Gastroesophageal sphincter (tissue), 3 donors: Measurements from ENCODE around the gene CSMD2.

Source experiments
- CTCF ChIP-seq, 4 experiments: fragments of 200-600 bp in 2 of 4; fragments of 450-650 bp in 2 of 4; sonication (generic) in 1 of 4; IDR thresholded peaks; one replicate each; pipeline ENCODE4 v1.5.1; 2017 to 2019; ENCODE audit warnings: antibody characterized with exemption in 4 of 4, mild to moderate bottlenecking in 2 of 4, moderate library complexity in 2 of 4
- EP300 ChIP-seq: sonication (generic); formaldehyde crosslinking; IDR thresholded peaks from one replicate; pipeline ENCODE4 v1.6.1; 2017; ENCODE audit warnings: antibody characterized with exemption, mild to moderate bottlenecking
- POLR2A ChIP-seq, 2 donors: fragments of 450-650 bp; IDR thresholded peaks; one replicate each; pipeline ENCODE4 v1.6.1; 2017; ENCODE audit warnings: antibody characterized with exemption in 2 of 2, mild to moderate bottlenecking in 2 of 2, moderate library complexity in 1 of 2
- POLR2AphosphoS5 ChIP-seq: sonication (generic); formaldehyde crosslinking; IDR thresholded peaks from one replicate; pipeline ENCODE4 v1.6.1; 2017; ENCODE audit warnings: antibody characterized with exemption

- TF ChIP-seq CTCF (IDR thresholded peaks at IDR 0.05) = no peak
- TF ChIP-seq EP300 = no peak
- TF ChIP-seq POLR2AphosphoS5 = no peak
- no peak for TF ChIP-seq POLR2A (IDR thresholded peaks at IDR 0.05)
Measured at GRCh38 chr1:33706634-33707255, 458.3 kb downstream of the CSMD2 start.
